ENCODE data around the gene CTXN3.

Gene CTXN3

GRCh38 chr5:127700237-127700766 lies 51.4 kb downstream of the CTXN3 start:
- DNase-seq: no peak

- no peak for DNase-seq
Observed at GRCh38 chr5:127702434-127702833, 53.6 kb downstream of the CTXN3 start.

GRCh38 chr5:127702926-127703561 lies 54.2 kb downstream of the CTXN3 start, which contains the start of gene CCDC192:
Gene CCDC192, plus strand, starts transcription at chr5:127703391. Its CDS starts 55 bp downstream, at chr5:127703446.
- DNase-seq: no peak

GRCh38 chr5:127705120-127705892 lies 56.4 kb downstream of the CTXN3 start:
- no peak for DNase-seq

DNA sequence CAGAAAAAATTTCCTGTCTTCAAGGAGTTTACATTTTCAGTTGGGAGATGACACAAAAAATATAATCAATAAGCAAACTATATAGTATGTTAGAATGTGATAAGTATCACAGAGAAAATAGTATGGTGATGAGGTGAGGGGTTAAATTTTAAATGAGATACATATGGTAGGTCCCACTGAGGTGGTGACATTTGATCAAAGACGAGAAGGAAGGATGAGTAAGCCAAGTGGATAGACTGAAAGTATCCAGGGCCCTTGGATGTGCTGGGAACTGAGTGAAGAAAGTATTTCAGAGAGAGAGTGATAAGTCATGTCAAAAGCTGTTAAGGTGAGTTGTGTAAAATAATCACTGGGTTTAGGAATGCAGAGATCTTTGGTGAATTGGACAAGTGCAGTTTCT lies 57.8 kb downstream of the CTXN3 start:
- no peak for DNase-seq

- DNase-seq: no peak
Observed at GRCh38 chr5:127707209-127707608, 58.3 kb downstream of the CTXN3 start.

Data from C1 segment of cervical spinal cord (tissue), 14 donors.